CD14-positive monocyte (primary cell): ENCODE measurements around the gene SERINC2. TPM values are rescaled to one million over a fixed set of nuclear protein-coding genes. Genes with fewer than 3 reads are reported as not detected.

ENCODE experiments used
- DNase-seq, 3 donors: peaks; one replicate each; pipeline ENCODE4 v3.0.0-alpha.2; 2011 to 2022
- H2AFZ ChIP-seq: 2 replicates; pipeline ENCODE4 v1.6.0; 2012; ENCODE audit warnings: mild to moderate bottlenecking, low read depth, low read length, inconsistent platforms; ENCODE audit not compliant: insufficient read depth, poor library complexity, severe bottlenecking
- H3K27ac ChIP-seq, 2 donors: 1 replicate in 1 of 2; 2 replicates in 1 of 2; pipeline ENCODE4 v1.5.1; 2012 to 2013; ENCODE audit warnings: low read length in 2 of 2, control low read depth in 1 of 2, inconsistent platforms in 1 of 2, low read depth in 1 of 2, mild to moderate bottlenecking in 1 of 2
- H3K27me3 ChIP-seq, 2 donors: one replicate each; pipeline versions ENCODE4 v1.6.0 to v1.6.1; 2011 to 2013; ENCODE audit warnings: low read length in 2 of 2; ENCODE audit not compliant: control insufficient read depth in 2 of 2, insufficient read depth in 2 of 2
- H3K36me3 ChIP-seq, 2 donors: replicated peaks in 1 of 2; 1 replicate in 1 of 2; 2 replicates in 1 of 2; pipeline versions ENCODE4 v1.5.1 to v1.6.1; 2012 to 2013; ENCODE audit warnings: low read length in 2 of 2, control low read depth in 1 of 2, inconsistent platforms in 1 of 2, mild to moderate bottlenecking in 1 of 2; ENCODE audit not compliant: insufficient read depth in 2 of 2, control insufficient read depth in 1 of 2
- H3K4me1 ChIP-seq, 2 donors: 1 replicate in 1 of 2; 2 replicates in 1 of 2; pipeline versions ENCODE4 v1.5.1 to v1.6.1; 2012 to 2013; ENCODE audit warnings: low read length in 2 of 2, control low read depth in 1 of 2, inconsistent platforms in 1 of 2, mild to moderate bottlenecking in 1 of 2, moderate library complexity in 1 of 2; ENCODE audit not compliant: insufficient read depth in 2 of 2, control insufficient read depth in 1 of 2
- H3K4me2 ChIP-seq: replicated peaks from 2 replicates; pipeline ENCODE3; 2012; ENCODE audit warnings: low read length, moderate library complexity, mild to moderate bottlenecking; ENCODE audit not compliant: poor library complexity, severe bottlenecking; ENCODE audit errors: extremely low read depth
- H3K4me3 ChIP-seq, 3 experiments: fragments of 200-600 bp in 1 of 3; sonication (generic) in 1 of 3; replicated peaks in 1 of 3; 1 replicate in 2 of 3; 2 replicates in 1 of 3; pipeline ENCODE4 v1.5.1; 2011 to 2013; ENCODE audit warnings: low read length in 3 of 3, mild to moderate bottlenecking in 3 of 3, control low read depth in 2 of 3, low read depth in 2 of 3, inconsistent platforms in 1 of 3, moderate library complexity in 1 of 3
- H3K79me2 ChIP-seq: 2 replicates; pipeline ENCODE4 v1.6.0; 2012; ENCODE audit warnings: mild to moderate bottlenecking, control low read depth, inconsistent platforms, low read length, moderate library complexity; ENCODE audit not compliant: insufficient read depth
- H3K9ac ChIP-seq: 2 replicates; pipeline ENCODE4 v1.6.0; 2017; ENCODE audit warnings: low read length, mild to moderate bottlenecking; ENCODE audit not compliant: insufficient read depth, poor library complexity, severe bottlenecking
- H3K9me3 ChIP-seq, 2 donors: replicated peaks in 1 of 2; 1 replicate in 1 of 2; 2 replicates in 1 of 2; pipeline versions ENCODE4 v1.5.1 to v1.6.1; 2012 to 2013; ENCODE audit warnings: low read length in 2 of 2, control low read depth in 1 of 2; ENCODE audit not compliant: control insufficient read depth in 1 of 2, insufficient read depth in 1 of 2
- H4K20me1 ChIP-seq: 2 replicates; pipeline ENCODE4 v1.6.0; 2012; ENCODE audit warnings: mild to moderate bottlenecking, low read length, control low read depth, moderate library complexity; ENCODE audit not compliant: insufficient read depth
- H3K27ac Mint-ChIP-seq, 7 donors: one replicate each; pipeline ENCODE4 v1.8.0; 2020; ENCODE audit warnings: mild to moderate bottlenecking in 7 of 7, mixed read lengths in 7 of 7, moderate library complexity in 6 of 7, inconsistent platforms in 2 of 7
- H3K27me3 Mint-ChIP-seq, 3 donors: one replicate each; pipeline ENCODE4 v1.8.0; 2021 to 2022; ENCODE audit warnings: low read depth in 3 of 3, mild to moderate bottlenecking in 3 of 3, mixed read lengths in 3 of 3, moderate library complexity in 3 of 3, inconsistent platforms in 1 of 3
- H3K36me3 Mint-ChIP-seq, 2 donors: one replicate each; pipeline ENCODE4 v1.8.0; 2020; ENCODE audit warnings: mixed read lengths in 2 of 2, inconsistent platforms in 1 of 2, mild to moderate bottlenecking in 1 of 2
- H3K4me1 Mint-ChIP-seq: one replicate; pipeline ENCODE4 v1.8.0; 2020; ENCODE audit warnings: mild to moderate bottlenecking, mixed read lengths
- H3K4me3 Mint-ChIP-seq, 2 donors: one replicate each; pipeline ENCODE4 v1.8.0; 2020; ENCODE audit warnings: mild to moderate bottlenecking in 2 of 2, mixed read lengths in 2 of 2, moderate library complexity in 1 of 2
- H3K9me3 Mint-ChIP-seq, 7 donors: one replicate each; pipeline ENCODE4 v1.8.0; 2020 to 2022; ENCODE audit warnings: mixed read lengths in 7 of 7, mild to moderate bottlenecking in 6 of 7, moderate library complexity in 6 of 7, inconsistent platforms in 2 of 7
- CTCF ChIP-seq: fragments of 200-600 bp; IDR thresholded peaks from one replicate; pipeline ENCODE4 v1.8.0; 2022; ENCODE audit warnings: antibody characterized with exemption, mild to moderate bottlenecking
- WGBS: methylation state at CpG from one replicate; pipeline ENCODE4 v1.1.5; 2013; ENCODE audit warnings: missing lambda C conversion rate; ENCODE audit not compliant: insufficient coverage; 5-methylcytosine and 5-hydroxymethylcytosine counted together
- intact Hi-C, 2 donors: fragments of 100-400 bp; cut with micrococcal nuclease; formaldehyde crosslinking; loops; one replicate each; pipeline versions ENCODE4 v1.15.0 to v1.15.1; 2023
- polyA plus RNA-seq, 3 donors: library from polyadenylated mRNA; depleted of rRNA in 1 of 3; unstranded in 2 of 3; stranded (reverse) in 1 of 3; fragments of 300-500 nt in 2 of 3; fragments of >200 nt in 1 of 3; fragmentation: Illumina TruSeq in 2 of 3; gene quantifications; 1 replicate in 2 of 3; 2 replicates in 1 of 3; pipeline ENCODE4 v1.2.3, GENCODE V29; 2012 to 2021

The SERINC2 gene
- polyA plus RNA-seq, 3 donors: 4.1 to 12.6 (median 7.8) TPM

GRCh38 chr1:31407029-31407626 lies 5.9 kb upstream of the SERINC2 start:
- no peak overlapping the region for H3K9ac ChIP-seq
- Mint-ChIP-seq H3K9me3 (peaks cover 0 to 2% (median 0%) of the 10 kb centered on the region in 7 donors), H3K4me1 (no peaks in the 10 kb centered on the region), H3K27me3 (peaks cover 24 to 29% (median 25%) of the 10 kb centered on the region in 3 donors), H3K36me3 (no peaks in the 10 kb centered on the region), H3K27ac (no peak overlapping the region), H3K4me3 (no peak overlapping the region)
- no peak overlapping the region for H3K4me2 ChIP-seq
- WGBS: 91% methylated on average over 11 of the region's 18 CpGs
- no peak for DNase-seq
- H3K9me3 ChIP-seq: peaks cover 0 to 1% of the 10 kb centered on the region in 2 donors
- no peak overlapping the region for H2AFZ ChIP-seq
- H3K4me1 ChIP-seq: no peaks in the 10 kb centered on the region
- H3K79me2 ChIP-seq: no peaks in the 10 kb centered on the region
- no peaks in the 10 kb centered on the region for H3K36me3 ChIP-seq
- no peak for TF ChIP-seq CTCF
- intact Hi-C loops: no loop called here
- H3K27ac ChIP-seq: no peak overlapping the region
- H4K20me1 ChIP-seq: no peaks in the 10 kb centered on the region
- H3K27me3 ChIP-seq: peaks cover 4 to 16% of the 10 kb centered on the region in 2 donors
- no peak overlapping the region for H3K4me3 ChIP-seq

- Histone ChIP-seq H3K27ac (no peak overlapping the region), H3K27me3 (peaks cover 12 to 29% of the 10 kb centered on the region in 2 donors), H3K4me2 (no peak overlapping the region), H3K9me3 (peaks cover 0 to 8% of the 10 kb centered on the region in 2 donors), H2AFZ (no peak overlapping the region), H3K36me3 (no peaks in the 10 kb centered on the region), H4K20me1 (peaks cover 1% of the 10 kb centered on the region), H3K79me2 (no peaks in the 10 kb centered on the region), H3K9ac (no peak overlapping the region), H3K4me3 (no peak overlapping the region), H3K4me1 (peaks cover 6% of the 10 kb centered on the region in 2 donors)
- DNase-seq: no peak
- Mint-ChIP-seq H3K9me3 (peaks cover 0 to 6% (median 2%) of the 10 kb centered on the region in 7 donors), H3K36me3 (peaks cover 4% of the 10 kb centered on the region in 2 donors), H3K27me3 (peaks cover 32 to 44% (median 36%) of the 10 kb centered on the region in 3 donors), H3K4me1 (peaks cover 10% of the 10 kb centered on the region), H3K27ac (no peak overlapping the region), H3K4me3 (no peak overlapping the region)
- intact Hi-C loops: no loop called here
- no peak for TF ChIP-seq CTCF
- 89% methylated on average over 4 of the region's 5 CpGs for WGBS
Measured at GRCh38 chr1:31408788-31409318, 4.2 kb upstream of the SERINC2 start.
